K562 (cell line): ENCODE results near the gene FBLN2. TPM values are rescaled to one million over a fixed set of nuclear protein-coding genes. Genes with fewer than 3 reads are reported as not detected.

Source experiments
- ATAC-seq: fragments of 200-7000 bp; cut with Tn5 transposase; 3 replicates; pipeline ENCODE4 v1.9.1; 2020; ENCODE audit warnings: moderate library complexity
- BruUV-seq: library from RNA; stranded (reverse); fragments of 400-500 nt; replicated peaks from 2 replicates; lab custom pipeline; 2021; lab: Mats Ljungman, UMichigan
- CTCF ChIA-PET: fragments of 300-600 bp; formaldehyde crosslinking; extraction: SDS; loops from one replicate; lab custom pipeline; 2021; ENCODE audit warnings: low intra/inter-chr PET ratio; lab: Yijun Ruan, JAX
- POLR2A ChIA-PET: fragments of 300-600, 350-650 bp; sonication (Branson Sonifier 250); formaldehyde crosslinking; extraction: SDS; loops from one replicate; lab custom pipeline; 2021; ENCODE audit warnings: antibody characterized with exemption, inconsistent platforms; lab: Yijun Ruan, JAX
- DNase-seq, 4 experiments: peaks; one replicate each; pipeline versions ENCODE4 v3.0.0 to v3.0.0-alpha.2; 2011 to 2018; ENCODE audit warnings: low spot score in 3 of 4, mixed read lengths in 3 of 4; ENCODE audit errors: extremely low read depth in 1 of 4
- FAIRE-seq: peaks from 2 replicates; lab custom pipeline; 2011; peaks lifted over from hg19 to GRCh38; lab: Jason Lieb, UNC
- H2AFZ ChIP-seq: 2 replicates; pipeline ENCODE4 v1.6.0; 2011; ENCODE audit warnings: low read depth, low read length, control low read depth, inconsistent platforms
- H3K27ac ChIP-seq: fragments of 200-600 bp; 3 replicates; pipeline ENCODE4 v1.8.0; 2011; ENCODE audit warnings: low read depth, mild to moderate bottlenecking, control low read depth, inconsistent platforms, low read length, moderate library complexity, mixed read lengths; ENCODE audit errors: extremely low read depth
- H3K27me3 ChIP-seq, 2 experiments: fragments of 300-600 bp in 1 of 2; 2 replicates in 1 of 2; 3 replicates in 1 of 2; pipeline versions ENCODE4 v1.6.0 to v1.8.0; 2011; ENCODE audit warnings: inconsistent platforms in 2 of 2, low read length in 2 of 2, mild to moderate bottlenecking in 1 of 2, mixed read lengths in 1 of 2, moderate library complexity in 1 of 2; ENCODE audit not compliant: control insufficient read depth in 2 of 2, insufficient read depth in 2 of 2
- H3K36me3 ChIP-seq: fragments of 300-600 bp; 3 replicates; pipeline ENCODE4 v1.8.0; 2011; ENCODE audit warnings: mild to moderate bottlenecking, low read length, inconsistent platforms; ENCODE audit not compliant: control insufficient read depth, insufficient read depth
- H3K4me1 ChIP-seq, 2 experiments: fragments of 200-600 bp in 1 of 2; replicated peaks in 1 of 2; 2 replicates in 1 of 2; 3 replicates in 1 of 2; pipeline versions ENCODE4 v1.5.1 to v1.8.0; 2011; ENCODE audit warnings: inconsistent platforms in 2 of 2, low read length in 2 of 2, mild to moderate bottlenecking in 1 of 2, mixed read lengths in 1 of 2, moderate library complexity in 1 of 2; ENCODE audit not compliant: control insufficient read depth in 2 of 2, insufficient read depth in 2 of 2
- H3K4me2 ChIP-seq: 2 replicates; pipeline ENCODE4 v1.6.1; 2011; ENCODE audit warnings: low read length, control low read depth, inconsistent platforms, mixed read lengths; ENCODE audit not compliant: insufficient read depth
- H3K4me3 ChIP-seq: fragments of 200-600 bp; sonication (generic), shearing (Covaris generic); 2 replicates; pipeline ENCODE4 v1.5.1; 2016; ENCODE audit warnings: control low read depth, inconsistent platforms
- H3K79me2 ChIP-seq: fragments of 200-600 bp; 3 replicates; pipeline ENCODE4 v1.8.0; 2011; ENCODE audit warnings: low read length, inconsistent platforms; ENCODE audit not compliant: control insufficient read depth, insufficient read depth
- H3K9ac ChIP-seq, 2 experiments: 2 replicates each; pipeline versions ENCODE4 v1.6.0 to v1.6.1; 2011; ENCODE audit warnings: low read depth in 2 of 2, low read length in 2 of 2, control low read depth in 1 of 2, inconsistent platforms in 1 of 2, mild to moderate bottlenecking in 1 of 2, mixed read lengths in 1 of 2; ENCODE audit not compliant: insufficient read depth in 1 of 2
- H3K9me1 ChIP-seq: one replicate; pipeline ENCODE4 v1.6.0; 2011; ENCODE audit warnings: inconsistent platforms, mild to moderate bottlenecking, low read length, moderate library complexity; ENCODE audit not compliant: control insufficient read depth, insufficient read depth
- H3K9me3 ChIP-seq: replicated peaks from 2 replicates; pipeline ENCODE4 v1.5.1; 2011; ENCODE audit warnings: low read depth, low read length, inconsistent platforms; ENCODE audit not compliant: control insufficient read depth, insufficient read depth
- H4K20me1 ChIP-seq: replicated peaks from 2 replicates; pipeline ENCODE4 v1.6.1; 2011; ENCODE audit warnings: low read length, inconsistent platforms, mixed read lengths; ENCODE audit not compliant: control insufficient read depth, insufficient read depth
- ESRRB ChIP-seq: fragments of 250-450 bp; sonication (Bioruptor Pico); IDR thresholded peaks from 2 replicates; pipeline ENCODE4 v1.5.0; 2020; ENCODE audit warnings: mild to moderate bottlenecking, moderate library complexity, borderline replicate concordance
- FOXP1 ChIP-seq: sonication (generic); formaldehyde crosslinking; IDR thresholded peaks from 2 replicates; pipeline ENCODE4 v1.8.0; 2022; ENCODE audit warnings: mild to moderate bottlenecking, missing genetic modification reagents
- GATA2 ChIP-seq: sonication (generic); formaldehyde crosslinking; IDR thresholded peaks from 2 replicates; pipeline ENCODE4 v1.4.0; 2020; ENCODE audit warnings: mild to moderate bottlenecking, missing genetic modification reagents
- GATAD2B ChIP-seq: fragments of 450-650 bp; IDR thresholded peaks from 2 replicates; pipeline ENCODE4 v1.6.1; 2017; ENCODE audit warnings: mild to moderate bottlenecking, borderline replicate concordance
- MTA1 ChIP-seq: fragments of 450-650 bp; IDR thresholded peaks from 2 replicates; pipeline ENCODE4 v1.6.1; 2017; ENCODE audit warnings: borderline replicate concordance
- ZKSCAN1 ChIP-seq: fragments of 150-350 bp; IDR thresholded peaks from 2 replicates; pipeline ENCODE4 v1.6.1; 2016; ENCODE audit warnings: low read depth, low read length
- ZKSCAN8 ChIP-seq: fragments of 200-800 bp; sonication (Bioruptor generic); IDR thresholded peaks from 2 replicates; pipeline ENCODE4 v1.6.1; 2016; ENCODE audit warnings: missing genetic modification characterization, missing compliant biosample characterization
- ZNF41 ChIP-seq: fragments of 250-450 bp; sonication (Bioruptor Pico); conservative IDR thresholded peaks from 2 replicates; pipeline ENCODE4 v1.4.0; 2020; ENCODE audit warnings: mild to moderate bottlenecking
- ZNF696 ChIP-seq: fragments of 250-450 bp; sonication (Bioruptor Pico); conservative IDR thresholded peaks from 2 replicates; pipeline ENCODE4 v1.4.0; 2020; ENCODE audit warnings: mild to moderate bottlenecking, moderate library complexity
- WGBS: fragments of 100-300 bp; shearing (Covaris generic); methylation state at CpG from one replicate; pipeline ENCODE4 v1.1.6; 2016; ENCODE audit warnings: low coverage, mixed read lengths; ENCODE audit not compliant: insufficient coverage; ENCODE audit errors: missing lambda C conversion rate; 5-methylcytosine and 5-hydroxymethylcytosine counted together
- in situ Hi-C: fragments of 300-500 bp; cut with MboI; formaldehyde crosslinking; loops from 4 replicates; pipeline ENCODE4 v1.15.0; 2018; ENCODE audit warnings: inconsistent platforms, mixed read lengths
- intact Hi-C: fragments of 100-400 bp; cut with micrococcal nuclease; formaldehyde crosslinking; loops from 2 replicates; pipeline ENCODE4 v1.14.2; 2022
- polyA plus RNA-seq, 8 experiments: library from polyadenylated mRNA; depleted of rRNA in 4 of 8; stranded (reverse) in 5 of 8; unstranded in 3 of 8; fragments of >200 nt; fragmentation: Nextera tagmentation in 2 of 8; fragmentation: Illumina TruSeq in 1 of 8; extraction: Ambion mirVana in 2 of 8; extraction: Trizol in 1 of 8; gene quantifications; 2 replicates each; pipeline versions ENCODE4 v1.2.1 to v1.2.3, GENCODE V29; 2011 to 2014; ENCODE audit warnings: inconsistent platforms in 1 of 8, missing spikeins in 1 of 8
- total RNA-seq, 7 experiments: library from RNA; depleted of rRNA in 6 of 7; stranded (reverse); fragments of >200 nt in 6 of 7; fragmentation: Illumina TruSeq in 2 of 7; extraction: Trizol in 2 of 7; gene quantifications; 2 replicates each; pipeline versions ENCODE4 v1.2.1 to v1.2.3, GENCODE V29; 2011 to 2021; ENCODE audit warnings: low replicate concordance in 1 of 7
- TF ChIP-seq, protein P1 (sequence below): fragments of 450-650 bp; IDR thresholded peaks from 2 replicates; pipeline ENCODE4 v1.6.1; 2016; ENCODE audit warnings: mild to moderate bottlenecking, moderate library complexity

FBLN2 gene
- total and polyA plus RNA-seq, 9 of the 15 experiments (the other 6 are each of a cell fraction or from before 2014, with no cell fraction given) = 0.03 to 0.10 (median 0.04) TPM; not detected in 6

- H3K4me1 ChIP-seq = peaks cover 9 to 10% of the 10 kb centered on the region in 2 experiments; a peak in 4 of 5 replicates
- TF ChIP-seq MTA1 (no peak), ZKSCAN1 (no peak), ZNF41 (CRISPR knock-in tag) (no peak), FOXP1 (CRISPR knock-in tag) (no peak), ESRRB (no peak), GATA2 (CRISPR knock-in tag) (no peak), ZNF696 (CRISPR knock-in tag) (no peak), GATAD2B (no peak), ZKSCAN8 (CRISPR knock-in tag) (no peak)
- TF ChIP-seq, protein P1, sequence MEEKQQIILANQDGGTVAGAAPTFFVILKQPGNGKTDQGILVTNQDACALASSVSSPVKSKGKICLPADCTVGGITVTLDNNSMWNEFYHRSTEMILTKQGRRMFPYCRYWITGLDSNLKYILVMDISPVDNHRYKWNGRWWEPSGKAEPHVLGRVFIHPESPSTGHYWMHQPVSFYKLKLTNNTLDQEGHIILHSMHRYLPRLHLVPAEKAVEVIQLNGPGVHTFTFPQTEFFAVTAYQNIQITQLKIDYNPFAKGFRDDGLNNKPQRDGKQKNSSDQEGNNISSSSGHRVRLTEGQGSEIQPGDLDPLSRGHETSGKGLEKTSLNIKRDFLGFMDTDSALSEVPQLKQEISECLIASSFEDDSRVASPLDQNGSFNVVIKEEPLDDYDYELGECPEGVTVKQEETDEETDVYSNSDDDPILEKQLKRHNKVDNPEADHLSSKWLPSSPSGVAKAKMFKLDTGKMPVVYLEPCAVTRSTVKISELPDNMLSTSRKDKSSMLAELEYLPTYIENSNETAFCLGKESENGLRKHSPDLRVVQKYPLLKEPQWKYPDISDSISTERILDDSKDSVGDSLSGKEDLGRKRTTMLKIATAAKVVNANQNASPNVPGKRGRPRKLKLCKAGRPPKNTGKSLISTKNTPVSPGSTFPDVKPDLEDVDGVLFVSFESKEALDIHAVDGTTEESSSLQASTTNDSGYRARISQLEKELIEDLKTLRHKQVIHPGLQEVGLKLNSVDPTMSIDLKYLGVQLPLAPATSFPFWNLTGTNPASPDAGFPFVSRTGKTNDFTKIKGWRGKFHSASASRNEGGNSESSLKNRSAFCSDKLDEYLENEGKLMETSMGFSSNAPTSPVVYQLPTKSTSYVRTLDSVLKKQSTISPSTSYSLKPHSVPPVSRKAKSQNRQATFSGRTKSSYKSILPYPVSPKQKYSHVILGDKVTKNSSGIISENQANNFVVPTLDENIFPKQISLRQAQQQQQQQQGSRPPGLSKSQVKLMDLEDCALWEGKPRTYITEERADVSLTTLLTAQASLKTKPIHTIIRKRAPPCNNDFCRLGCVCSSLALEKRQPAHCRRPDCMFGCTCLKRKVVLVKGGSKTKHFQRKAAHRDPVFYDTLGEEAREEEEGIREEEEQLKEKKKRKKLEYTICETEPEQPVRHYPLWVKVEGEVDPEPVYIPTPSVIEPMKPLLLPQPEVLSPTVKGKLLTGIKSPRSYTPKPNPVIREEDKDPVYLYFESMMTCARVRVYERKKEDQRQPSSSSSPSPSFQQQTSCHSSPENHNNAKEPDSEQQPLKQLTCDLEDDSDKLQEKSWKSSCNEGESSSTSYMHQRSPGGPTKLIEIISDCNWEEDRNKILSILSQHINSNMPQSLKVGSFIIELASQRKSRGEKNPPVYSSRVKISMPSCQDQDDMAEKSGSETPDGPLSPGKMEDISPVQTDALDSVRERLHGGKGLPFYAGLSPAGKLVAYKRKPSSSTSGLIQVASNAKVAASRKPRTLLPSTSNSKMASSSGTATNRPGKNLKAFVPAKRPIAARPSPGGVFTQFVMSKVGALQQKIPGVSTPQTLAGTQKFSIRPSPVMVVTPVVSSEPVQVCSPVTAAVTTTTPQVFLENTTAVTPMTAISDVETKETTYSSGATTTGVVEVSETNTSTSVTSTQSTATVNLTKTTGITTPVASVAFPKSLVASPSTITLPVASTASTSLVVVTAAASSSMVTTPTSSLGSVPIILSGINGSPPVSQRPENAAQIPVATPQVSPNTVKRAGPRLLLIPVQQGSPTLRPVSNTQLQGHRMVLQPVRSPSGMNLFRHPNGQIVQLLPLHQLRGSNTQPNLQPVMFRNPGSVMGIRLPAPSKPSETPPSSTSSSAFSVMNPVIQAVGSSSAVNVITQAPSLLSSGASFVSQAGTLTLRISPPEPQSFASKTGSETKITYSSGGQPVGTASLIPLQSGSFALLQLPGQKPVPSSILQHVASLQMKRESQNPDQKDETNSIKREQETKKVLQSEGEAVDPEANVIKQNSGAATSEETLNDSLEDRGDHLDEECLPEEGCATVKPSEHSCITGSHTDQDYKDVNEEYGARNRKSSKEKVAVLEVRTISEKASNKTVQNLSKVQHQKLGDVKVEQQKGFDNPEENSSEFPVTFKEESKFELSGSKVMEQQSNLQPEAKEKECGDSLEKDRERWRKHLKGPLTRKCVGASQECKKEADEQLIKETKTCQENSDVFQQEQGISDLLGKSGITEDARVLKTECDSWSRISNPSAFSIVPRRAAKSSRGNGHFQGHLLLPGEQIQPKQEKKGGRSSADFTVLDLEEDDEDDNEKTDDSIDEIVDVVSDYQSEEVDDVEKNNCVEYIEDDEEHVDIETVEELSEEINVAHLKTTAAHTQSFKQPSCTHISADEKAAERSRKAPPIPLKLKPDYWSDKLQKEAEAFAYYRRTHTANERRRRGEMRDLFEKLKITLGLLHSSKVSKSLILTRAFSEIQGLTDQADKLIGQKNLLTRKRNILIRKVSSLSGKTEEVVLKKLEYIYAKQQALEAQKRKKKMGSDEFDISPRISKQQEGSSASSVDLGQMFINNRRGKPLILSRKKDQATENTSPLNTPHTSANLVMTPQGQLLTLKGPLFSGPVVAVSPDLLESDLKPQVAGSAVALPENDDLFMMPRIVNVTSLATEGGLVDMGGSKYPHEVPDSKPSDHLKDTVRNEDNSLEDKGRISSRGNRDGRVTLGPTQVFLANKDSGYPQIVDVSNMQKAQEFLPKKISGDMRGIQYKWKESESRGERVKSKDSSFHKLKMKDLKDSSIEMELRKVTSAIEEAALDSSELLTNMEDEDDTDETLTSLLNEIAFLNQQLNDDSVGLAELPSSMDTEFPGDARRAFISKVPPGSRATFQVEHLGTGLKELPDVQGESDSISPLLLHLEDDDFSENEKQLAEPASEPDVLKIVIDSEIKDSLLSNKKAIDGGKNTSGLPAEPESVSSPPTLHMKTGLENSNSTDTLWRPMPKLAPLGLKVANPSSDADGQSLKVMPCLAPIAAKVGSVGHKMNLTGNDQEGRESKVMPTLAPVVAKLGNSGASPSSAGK = no peak
Measured at GRCh38 chr3:13541691-13542090, 7.2 kb upstream of the FBLN2 start.

More at GRCh38 chr3:13541691-13542090, 7.2 kb upstream of the FBLN2 start:
- ATAC-seq = no peak
- WGBS = 6% methylated on average over 3 of the region's 3 CpGs
- FAIRE-seq = no peak
- in situ Hi-C loops (no loop called here), intact Hi-C loops (no loop called here)
- Histone ChIP-seq H2AFZ (no peak overlapping the region), H4K20me1 (peaks cover 6% of the 10 kb centered on the region; the same call in 1 of the 2 replicates), H3K9ac (no peak overlapping the region), H3K36me3 (no peaks in the 10 kb centered on the region), H3K27me3 (peaks cover 7 to 43% of the 10 kb centered on the region in 2 experiments; a peak in 4 of 5 replicates), H3K4me3 (no peak overlapping the region), H3K4me2 (no peak overlapping the region), H3K27ac (no peak overlapping the region), H3K9me1 (peaks cover 3% of the 10 kb centered on the region), H3K9me3 (no peaks in the 10 kb centered on the region), H3K79me2 (no peaks in the 10 kb centered on the region)
- ChIA-PET CTCF (no interaction called here), POLR2A (no interaction called here)
- DNase-seq = no peak
- BruUV-seq = no TSS peak
